Peyer's patch (tissue), 4 donors: ENCODE results near the gene PATJ. TPM values are rescaled to one million over a fixed set of nuclear protein-coding genes. Genes with fewer than 3 reads are reported as not detected.

Experiments used
- DNase-seq, 3 donors: peaks; one replicate each; pipeline ENCODE4 v3.0.0-alpha.2; 2017 to 2019
- H3K27ac ChIP-seq, 4 donors: fragments of 200-600 bp; sonication (generic); one replicate each; pipeline ENCODE4 v1.5.1; 2016 to 2019
- H3K27me3 ChIP-seq, 2 donors: fragments of 200-600 bp; sonication (generic); one replicate each; pipeline ENCODE4 v1.5.1; 2019
- H3K36me3 ChIP-seq, 3 donors: fragments of 200-600 bp; sonication (generic); one replicate each; pipeline ENCODE4 v1.5.1; 2016 to 2019
- H3K4me1 ChIP-seq, 4 donors: fragments of 200-600 bp; sonication (generic); one replicate each; pipeline ENCODE4 v1.5.1; 2016 to 2019
- H3K4me3 ChIP-seq, 4 donors: fragments of 200-600 bp; sonication (generic); 1 replicate in 3 of 4; 2 replicates in 1 of 4; pipeline ENCODE4 v1.5.1; 2016 to 2019; ENCODE audit warnings: mild to moderate bottlenecking in 1 of 4
- H3K9me3 ChIP-seq, 4 donors: fragments of 200-600 bp; sonication (generic); one replicate each; pipeline ENCODE4 v1.5.1; 2016 to 2019; ENCODE audit warnings: mild to moderate bottlenecking in 1 of 4
- CTCF ChIP-seq, 6 experiments: fragments of 450-650 bp in 4 of 6; fragments of 200-600 bp in 2 of 6; sonication (generic) in 1 of 6; IDR thresholded peaks; one replicate each; pipeline ENCODE4 v1.5.1; 2017 to 2019; ENCODE audit warnings: antibody characterized with exemption in 6 of 6, mild to moderate bottlenecking in 3 of 6, moderate library complexity in 1 of 6
- POLR2A ChIP-seq, 2 donors: fragments of 450-650 bp; IDR thresholded peaks; one replicate each; pipeline ENCODE4 v1.5.1; 2017; ENCODE audit warnings: antibody characterized with exemption in 2 of 2, mild to moderate bottlenecking in 2 of 2, moderate library complexity in 2 of 2
- total RNA-seq, 4 donors: library from RNA; depleted of rRNA; stranded (reverse); fragments of >200 nt; gene quantifications; one replicate each; pipeline ENCODE4 v1.1.0, GENCODE V29; 2016

Gene PATJ
- total RNA-seq, 4 donors from 2014 or later, result 142 to 153 (median 153) TPM

- Histone ChIP-seq H3K27me3 (no peaks in the 10 kb centered on the region), H3K4me3 (no peak overlapping the region), H3K4me1 (no peaks in the 10 kb centered on the region), H3K27ac (no peak overlapping the region), H3K9me3 (no peaks in the 10 kb centered on the region), H3K36me3 (no peaks in the 10 kb centered on the region)
- TF ChIP-seq POLR2A (IDR thresholded peaks at IDR 0.05) (no peak), CTCF (IDR thresholded peaks at IDR 0.05) (no peak)
- no peak for DNase-seq
These were observed 231.0 kb downstream of the PATJ start for GRCh38 chr1:61973100-61973837.

GRCh38 chr1:61975638-61976037 lies 233.4 kb downstream of the PATJ start:
- TF ChIP-seq POLR2A (IDR thresholded peaks at IDR 0.05) (no peak), CTCF (IDR thresholded peaks at IDR 0.05) (no peak)

GRCh38 chr1:61976566-61976965 lies 234.3 kb downstream of the PATJ start:
- Histone ChIP-seq H3K27ac (no peak overlapping the region), H3K4me3 (no peak overlapping the region), H3K4me1 (no peaks in the 10 kb centered on the region), H3K36me3 (no peaks in the 10 kb centered on the region), H3K9me3 (no peaks in the 10 kb centered on the region), H3K27me3 (no peaks in the 10 kb centered on the region)
- TF ChIP-seq CTCF (IDR thresholded peaks at IDR 0.05) (no peak), POLR2A (IDR thresholded peaks at IDR 0.05) (no peak)
- DNase-seq, result no peak

More at GRCh38 chr1:61975638-61976037, 233.4 kb downstream of the PATJ start:
- Histone ChIP-seq H3K27ac (no peak overlapping the region), H3K9me3 (no peaks in the 10 kb centered on the region), H3K4me3 (no peak overlapping the region), H3K27me3 (no peaks in the 10 kb centered on the region), H3K36me3 (no peaks in the 10 kb centered on the region), H3K4me1 (no peaks in the 10 kb centered on the region)
- DNase-seq, result no peak

GRCh38 chr1:61978796-61979195 lies 236.5 kb downstream of the PATJ start:
- no peaks in the 10 kb centered on the region for H3K27me3 ChIP-seq
- H3K4me1 ChIP-seq, result no peaks in the 10 kb centered on the region
- no peak overlapping the region for H3K27ac ChIP-seq
- H3K36me3 ChIP-seq, result no peaks in the 10 kb centered on the region
- TF ChIP-seq CTCF (IDR thresholded peaks at IDR 0.05), result no peak
- TF ChIP-seq POLR2A (IDR thresholded peaks at IDR 0.05), result no peak
- no peak overlapping the region for H3K4me3 ChIP-seq
- no peak for DNase-seq
- no peaks in the 10 kb centered on the region for H3K9me3 ChIP-seq

GRCh38 chr1:61979729-61980128 lies 237.4 kb downstream of the PATJ start:
- no peak overlapping the region for H3K27ac ChIP-seq
- DNase-seq, result no peak
- no peak overlapping the region for H3K4me3 ChIP-seq
- H3K27me3 ChIP-seq, result no peaks in the 10 kb centered on the region
- H3K4me1 ChIP-seq, result no peaks in the 10 kb centered on the region
- H3K36me3 ChIP-seq, result no peaks in the 10 kb centered on the region
- TF ChIP-seq POLR2A (IDR thresholded peaks at IDR 0.05) (no peak), CTCF (IDR thresholded peaks at IDR 0.05) (no peak)
- H3K9me3 ChIP-seq, result no peaks in the 10 kb centered on the region
